KMS-11 (cell line): ENCODE measurements around the gene JAK1.

Experiments used
- H2AFZ ChIP-seq: fragments of 200-600 bp; sonication (generic); 2 replicates; pipeline ENCODE4 v1.6.1; 2016; ENCODE audit warnings: antibody characterized with exemption, mixed run types, low read depth
- H3K27ac ChIP-seq: fragments of 200-600 bp; sonication (generic); 2 replicates; pipeline ENCODE4 v1.6.1; 2016; ENCODE audit warnings: mild to moderate bottlenecking, mixed run types
- H3K27me3 ChIP-seq: fragments of 200-600 bp; sonication (generic); 2 replicates; pipeline ENCODE4 v1.6.1; 2017; ENCODE audit warnings: mild to moderate bottlenecking, low read depth, mixed run types, moderate library complexity; ENCODE audit not compliant: insufficient read depth
- H3K36me3 ChIP-seq: fragments of 200-600 bp; sonication (generic); 2 replicates; pipeline ENCODE4 v1.6.1; 2017; ENCODE audit warnings: mild to moderate bottlenecking, mixed run types; ENCODE audit not compliant: insufficient read depth
- H3K4me1 ChIP-seq: fragments of 200-600 bp; sonication (generic); 2 replicates; pipeline ENCODE4 v1.6.1; 2016; ENCODE audit warnings: mild to moderate bottlenecking, low read depth, mixed run types; ENCODE audit not compliant: poor library complexity, severe bottlenecking
- H3K4me2 ChIP-seq: fragments of 200-600 bp; sonication (generic); 2 replicates; pipeline ENCODE4 v1.7.0; 2016; ENCODE audit warnings: mild to moderate bottlenecking, mixed run types
- H3K4me3 ChIP-seq: fragments of 200-600 bp; sonication (generic); IDR thresholded peaks from 2 replicates; pipeline ENCODE4 v1.6.1; 2017; ENCODE audit warnings: low read depth, low read length, mixed read lengths; ENCODE audit not compliant: insufficient read depth
- H3K79me2 ChIP-seq: fragments of 200-600 bp; sonication (generic); 2 replicates; pipeline ENCODE4 v1.6.1; 2016; ENCODE audit warnings: low read depth, mixed run types; ENCODE audit not compliant: insufficient read depth
- H3K9ac ChIP-seq: fragments of 200-600 bp; sonication (generic); 2 replicates; pipeline ENCODE4 v1.6.1; 2016; ENCODE audit warnings: mild to moderate bottlenecking, mixed run types
- H4K20me1 ChIP-seq: fragments of 200-600 bp; sonication (generic); 2 replicates; pipeline ENCODE4 v1.6.1; 2016; ENCODE audit warnings: mild to moderate bottlenecking, mixed run types; ENCODE audit not compliant: insufficient read depth
- TF ChIP-seq, protein P1 (sequence below): fragments of 200-600 bp; sonication (generic); conservative IDR thresholded peaks from 2 replicates; pipeline ENCODE4 v1.6.1; 2017; ENCODE audit warnings: low read depth, mild to moderate bottlenecking, antibody characterized with exemption, low read length, moderate library complexity, mixed read lengths

The JAK1 gene

DNA sequence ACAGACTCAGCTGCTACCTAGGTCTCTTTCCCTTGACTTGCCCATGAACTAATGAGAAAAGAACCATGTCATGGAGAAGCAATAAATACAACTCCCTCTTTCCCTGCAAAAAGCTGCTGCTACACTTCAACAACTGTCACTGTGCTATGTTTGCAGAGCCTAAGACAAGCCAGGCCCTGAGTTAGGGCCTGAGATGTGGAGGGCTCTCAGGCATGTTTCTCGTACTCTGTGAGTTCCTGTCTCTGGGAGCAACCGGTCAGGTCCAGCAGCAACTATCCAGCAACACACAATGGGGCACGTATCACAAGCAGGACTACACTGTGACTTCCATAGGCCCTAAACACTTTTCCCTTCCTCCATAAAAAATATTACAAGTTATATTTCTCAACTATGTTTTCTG lies 91.7 kb downstream of the JAK1 start:
- TF ChIP-seq, protein P1, sequence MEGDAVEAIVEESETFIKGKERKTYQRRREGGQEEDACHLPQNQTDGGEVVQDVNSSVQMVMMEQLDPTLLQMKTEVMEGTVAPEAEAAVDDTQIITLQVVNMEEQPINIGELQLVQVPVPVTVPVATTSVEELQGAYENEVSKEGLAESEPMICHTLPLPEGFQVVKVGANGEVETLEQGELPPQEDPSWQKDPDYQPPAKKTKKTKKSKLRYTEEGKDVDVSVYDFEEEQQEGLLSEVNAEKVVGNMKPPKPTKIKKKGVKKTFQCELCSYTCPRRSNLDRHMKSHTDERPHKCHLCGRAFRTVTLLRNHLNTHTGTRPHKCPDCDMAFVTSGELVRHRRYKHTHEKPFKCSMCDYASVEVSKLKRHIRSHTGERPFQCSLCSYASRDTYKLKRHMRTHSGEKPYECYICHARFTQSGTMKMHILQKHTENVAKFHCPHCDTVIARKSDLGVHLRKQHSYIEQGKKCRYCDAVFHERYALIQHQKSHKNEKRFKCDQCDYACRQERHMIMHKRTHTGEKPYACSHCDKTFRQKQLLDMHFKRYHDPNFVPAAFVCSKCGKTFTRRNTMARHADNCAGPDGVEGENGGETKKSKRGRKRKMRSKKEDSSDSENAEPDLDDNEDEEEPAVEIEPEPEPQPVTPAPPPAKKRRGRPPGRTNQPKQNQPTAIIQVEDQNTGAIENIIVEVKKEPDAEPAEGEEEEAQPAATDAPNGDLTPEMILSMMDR: no peak

DNA sequence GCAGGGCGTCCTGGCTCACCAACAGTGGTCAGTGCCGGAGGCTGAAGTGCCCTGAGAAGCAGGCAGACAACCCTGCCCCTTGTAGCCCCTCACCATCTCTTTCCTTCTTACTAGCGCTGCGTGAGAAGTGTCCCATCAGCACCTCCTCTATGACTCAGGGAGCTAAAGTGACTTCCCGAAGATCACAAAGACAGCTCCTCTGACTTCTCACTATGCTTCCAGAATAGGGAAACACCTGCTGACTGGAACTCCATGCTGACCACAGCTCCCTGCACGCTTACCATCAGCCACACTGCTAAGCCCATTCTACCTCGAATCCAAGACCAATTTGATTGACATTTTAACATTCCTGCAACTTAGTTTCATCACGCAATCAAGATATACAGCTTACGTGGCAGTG lies 92.8 kb downstream of the JAK1 start:
- H3K4me1 ChIP-seq: no peaks in the 10 kb centered on the region
- H3K36me3 ChIP-seq: no peaks in the 10 kb centered on the region
- H3K27me3 ChIP-seq: no peaks in the 10 kb centered on the region
- no peak overlapping the region for H2AFZ ChIP-seq
- no peak overlapping the region for H3K4me2 ChIP-seq
- H3K27ac ChIP-seq: no peak overlapping the region
- no peaks in the 10 kb centered on the region for H3K79me2 ChIP-seq
- H3K9ac ChIP-seq: no peak overlapping the region
- H3K4me3 ChIP-seq: no peak overlapping the region
- no peaks in the 10 kb centered on the region for H4K20me1 ChIP-seq
- TF ChIP-seq, protein P1: no peak

More for the DNA sequence above, 91.7 kb downstream of the JAK1 start:
- Histone ChIP-seq H3K9ac (no peak overlapping the region), H3K4me3 (no peak overlapping the region), H3K27ac (no peak overlapping the region), H4K20me1 (no peaks in the 10 kb centered on the region), H3K4me2 (no peak overlapping the region), H3K79me2 (no peaks in the 10 kb centered on the region), H3K36me3 (no peaks in the 10 kb centered on the region), H2AFZ (no peak overlapping the region), H3K4me1 (no peaks in the 10 kb centered on the region), H3K27me3 (no peaks in the 10 kb centered on the region)

DNA sequence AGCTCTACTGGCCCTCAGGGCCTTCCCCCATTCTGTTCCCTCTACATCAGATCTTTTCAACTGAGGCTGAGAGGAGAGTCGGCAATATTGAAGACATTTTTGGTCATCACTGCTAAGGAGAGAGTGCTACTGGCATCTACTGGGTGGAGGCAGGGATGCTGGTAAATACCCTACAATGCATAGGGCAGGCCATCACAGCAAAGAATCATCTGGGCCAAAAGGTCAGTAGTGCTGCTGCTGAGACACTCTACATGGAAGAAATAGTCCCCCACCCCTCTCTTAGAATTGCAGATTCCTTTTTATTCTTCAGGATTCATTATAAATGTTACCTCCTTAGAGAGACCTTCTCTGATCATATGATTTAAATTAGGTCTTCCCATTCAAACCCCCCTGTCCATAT lies 94.3 kb downstream of the JAK1 start:
- no peaks in the 10 kb centered on the region for H3K36me3 ChIP-seq
- no peaks in the 10 kb centered on the region for H4K20me1 ChIP-seq

DNA sequence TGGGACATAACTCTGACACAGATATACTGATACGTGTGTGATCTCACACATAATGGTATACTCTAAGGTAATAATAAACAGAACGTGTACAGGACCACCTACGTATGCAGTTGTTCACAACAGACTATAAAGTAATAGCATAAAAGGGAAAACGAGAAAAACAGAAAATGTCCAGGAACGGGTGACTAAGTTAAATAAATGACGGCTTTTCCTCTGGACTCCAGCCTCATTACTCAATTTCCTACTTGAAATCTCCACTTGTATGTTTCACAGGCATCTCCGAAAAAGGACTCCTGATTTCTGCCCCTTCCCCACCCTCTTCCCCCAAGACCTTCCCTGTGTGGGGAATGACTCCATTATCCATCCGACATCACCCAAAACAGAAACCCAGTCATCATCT lies 95.1 kb downstream of the JAK1 start:
- Histone ChIP-seq H3K27ac (no peak overlapping the region), H4K20me1 (no peaks in the 10 kb centered on the region), H3K4me3 (no peak overlapping the region), H2AFZ (no peak overlapping the region), H3K27me3 (no peaks in the 10 kb centered on the region), H3K4me1 (no peaks in the 10 kb centered on the region), H3K79me2 (no peaks in the 10 kb centered on the region), H3K9ac (no peak overlapping the region), H3K36me3 (no peaks in the 10 kb centered on the region), H3K4me2 (no peak overlapping the region)
- TF ChIP-seq, protein P1: no peak

More for the DNA sequence above, 94.3 kb downstream of the JAK1 start:
- no peak overlapping the region for H3K4me2 ChIP-seq
- H2AFZ ChIP-seq: no peak overlapping the region
- H3K4me3 ChIP-seq: no peak overlapping the region
- H3K27me3 ChIP-seq: no peaks in the 10 kb centered on the region
- no peak overlapping the region for H3K27ac ChIP-seq
- TF ChIP-seq, protein P1: no peak
- no peak overlapping the region for H3K9ac ChIP-seq
- no peaks in the 10 kb centered on the region for H3K4me1 ChIP-seq
- H3K79me2 ChIP-seq: no peaks in the 10 kb centered on the region
